Breast epithelium (tissue), 3 donors: ENCODE measurements around the gene XAGE5.

ENCODE experiments used
- CTCF ChIP-seq, 3 donors: fragments of 450-650 bp; IDR thresholded peaks; one replicate each; pipeline ENCODE4 v1.5.1; 2016 to 2017; ENCODE audit warnings: antibody characterized with exemption in 3 of 3, mild to moderate bottlenecking in 3 of 3, moderate library complexity in 3 of 3
- POLR2A ChIP-seq: fragments of 450-650 bp; IDR thresholded peaks from one replicate; pipeline ENCODE4 v1.6.1; 2016; ENCODE audit warnings: antibody characterized with exemption, mild to moderate bottlenecking, moderate library complexity

DNA sequence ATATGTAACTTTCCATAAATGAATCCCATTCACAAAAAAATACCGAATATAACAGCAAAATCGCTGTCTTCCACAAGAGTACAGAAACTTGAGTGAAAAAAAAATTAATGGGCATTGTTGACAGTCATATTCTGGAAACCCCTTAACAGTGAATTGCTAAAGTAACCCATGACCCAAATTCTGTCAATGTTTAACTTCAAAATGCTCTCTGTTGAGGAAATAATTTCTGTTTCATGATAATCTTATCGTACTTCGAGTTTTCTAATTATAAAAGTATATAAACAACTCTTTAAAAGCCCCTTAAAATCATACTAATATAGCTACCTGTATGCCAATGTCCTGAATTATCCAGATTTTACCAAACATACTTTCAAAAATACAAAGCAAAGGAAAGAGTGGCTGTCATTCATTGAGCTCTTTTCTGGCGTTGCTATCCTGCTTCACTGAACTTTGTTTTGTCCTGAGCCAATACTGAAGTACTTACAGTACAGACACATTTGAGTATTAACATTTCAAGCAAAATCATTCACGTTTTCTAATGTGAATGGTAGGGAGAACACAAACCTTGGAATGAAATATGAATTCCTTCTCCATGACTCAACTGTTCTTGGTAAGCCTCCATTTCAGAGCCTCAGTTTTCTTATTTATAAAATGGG, 54.4 kb downstream of the XAGE5 start:
- TF ChIP-seq POLR2A (no peak), CTCF (IDR thresholded peaks at IDR 0.05) (no peak)
